ENCODE results near the gene PTK7.
"Not testable (repeated sequence)": the region's sequence is repeated elsewhere in the genome, so short reads cannot be mapped to it uniquely, and the experiment has no call there.

PTK7 gene

DNA sequence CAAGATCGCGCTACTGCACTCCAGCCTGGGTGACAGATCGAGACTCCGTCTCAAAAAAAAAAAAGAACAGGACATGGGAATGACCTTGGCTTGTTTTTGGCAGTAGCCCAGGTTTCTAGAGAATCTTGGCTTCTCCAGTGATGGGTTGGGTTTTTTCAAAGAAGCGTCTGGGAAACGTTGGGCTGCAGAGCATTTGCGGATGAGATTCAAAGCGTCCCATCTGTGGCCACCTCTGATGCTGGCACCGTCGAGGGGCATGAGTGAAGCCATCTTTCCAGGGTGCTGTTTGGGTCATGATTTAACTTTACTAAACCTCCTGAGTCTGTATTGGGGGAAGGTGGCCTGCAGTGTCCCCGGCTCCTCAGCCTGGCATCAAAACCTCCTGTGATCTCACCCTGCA is 51.8 kb downstream of the PTK7 start:
- DNase-seq (ENCODE audit: low read depth), result no peak
- no peak overlapping the region for H3K4me3 ChIP-seq (ENCODE audit: control insufficient read depth, low read depth, low read length)
- TF ChIP-seq, protein P1, sequence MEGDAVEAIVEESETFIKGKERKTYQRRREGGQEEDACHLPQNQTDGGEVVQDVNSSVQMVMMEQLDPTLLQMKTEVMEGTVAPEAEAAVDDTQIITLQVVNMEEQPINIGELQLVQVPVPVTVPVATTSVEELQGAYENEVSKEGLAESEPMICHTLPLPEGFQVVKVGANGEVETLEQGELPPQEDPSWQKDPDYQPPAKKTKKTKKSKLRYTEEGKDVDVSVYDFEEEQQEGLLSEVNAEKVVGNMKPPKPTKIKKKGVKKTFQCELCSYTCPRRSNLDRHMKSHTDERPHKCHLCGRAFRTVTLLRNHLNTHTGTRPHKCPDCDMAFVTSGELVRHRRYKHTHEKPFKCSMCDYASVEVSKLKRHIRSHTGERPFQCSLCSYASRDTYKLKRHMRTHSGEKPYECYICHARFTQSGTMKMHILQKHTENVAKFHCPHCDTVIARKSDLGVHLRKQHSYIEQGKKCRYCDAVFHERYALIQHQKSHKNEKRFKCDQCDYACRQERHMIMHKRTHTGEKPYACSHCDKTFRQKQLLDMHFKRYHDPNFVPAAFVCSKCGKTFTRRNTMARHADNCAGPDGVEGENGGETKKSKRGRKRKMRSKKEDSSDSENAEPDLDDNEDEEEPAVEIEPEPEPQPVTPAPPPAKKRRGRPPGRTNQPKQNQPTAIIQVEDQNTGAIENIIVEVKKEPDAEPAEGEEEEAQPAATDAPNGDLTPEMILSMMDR (IDR thresholded peaks at IDR 0.05; ENCODE audit: control insufficient read depth, insufficient read depth, low read depth, low read length, missing control alignments), result no peak

DNA sequence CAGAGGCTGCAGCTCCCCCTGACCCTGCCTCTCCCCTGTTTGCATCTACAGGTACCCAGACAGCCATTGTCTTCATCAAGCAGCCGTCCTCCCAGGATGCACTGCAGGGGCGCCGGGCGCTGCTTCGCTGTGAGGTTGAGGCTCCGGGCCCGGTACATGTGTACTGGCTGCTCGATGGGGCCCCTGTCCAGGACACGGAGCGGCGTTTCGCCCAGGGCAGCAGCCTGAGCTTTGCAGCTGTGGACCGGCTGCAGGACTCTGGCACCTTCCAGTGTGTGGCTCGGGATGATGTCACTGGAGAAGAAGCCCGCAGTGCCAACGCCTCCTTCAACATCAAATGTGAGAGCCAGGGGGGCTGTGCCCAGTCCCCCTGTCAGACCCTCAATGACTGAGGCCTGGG is 52.8 kb downstream of the PTK7 start:
- no peak for DNase-seq (ENCODE audit: low read depth)
- TF ChIP-seq, protein P1 (IDR thresholded peaks at IDR 0.05; ENCODE audit: control insufficient read depth, insufficient read depth, low read depth, low read length, missing control alignments), result no peak
- H3K4me3 ChIP-seq (ENCODE audit: control insufficient read depth, low read depth, low read length), result no peak overlapping the region

DNA sequence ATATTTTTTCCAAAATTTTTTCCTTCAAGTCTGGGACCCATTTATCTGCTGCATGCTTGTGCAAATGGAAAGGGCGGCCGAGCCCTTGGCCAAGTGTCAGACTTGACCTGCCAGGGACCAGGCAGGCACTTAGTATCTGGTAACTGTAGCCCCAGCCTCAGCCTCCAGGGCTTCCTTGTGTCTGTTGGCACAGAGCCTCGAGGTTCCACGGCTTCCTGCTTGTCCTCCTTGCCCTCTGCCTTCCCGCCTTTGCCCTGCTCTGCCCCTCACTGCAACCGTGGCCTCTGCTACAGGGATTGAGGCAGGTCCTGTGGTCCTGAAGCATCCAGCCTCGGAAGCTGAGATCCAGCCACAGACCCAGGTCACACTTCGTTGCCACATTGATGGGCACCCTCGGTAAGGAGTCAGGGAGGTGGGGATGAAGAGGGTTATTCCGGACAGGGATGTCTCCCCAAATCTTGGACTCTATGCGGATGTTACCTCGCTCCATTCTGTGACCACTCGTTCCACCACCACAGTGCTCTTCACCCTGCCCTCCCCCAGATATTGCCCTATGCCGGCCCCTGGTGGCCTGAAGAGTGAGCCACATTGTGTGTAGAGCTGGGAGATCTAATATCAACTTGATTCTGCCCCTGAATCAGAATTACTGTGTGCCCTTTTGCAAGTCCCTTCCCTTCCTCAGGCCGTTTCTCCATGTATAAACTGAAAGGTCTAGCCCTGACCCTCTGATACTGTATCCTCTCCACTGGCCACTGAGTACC is 53.5 kb downstream of the PTK7 start:
- no peak for DNase-seq (ENCODE audit: low read depth)
- TF ChIP-seq, protein P1 (IDR thresholded peaks at IDR 0.05; ENCODE audit: control insufficient read depth, insufficient read depth, low read depth, low read length, missing control alignments), result peak; percentile 90
- H3K4me3 ChIP-seq (ENCODE audit: control insufficient read depth, low read depth, low read length), result no peak overlapping the region

DNA sequence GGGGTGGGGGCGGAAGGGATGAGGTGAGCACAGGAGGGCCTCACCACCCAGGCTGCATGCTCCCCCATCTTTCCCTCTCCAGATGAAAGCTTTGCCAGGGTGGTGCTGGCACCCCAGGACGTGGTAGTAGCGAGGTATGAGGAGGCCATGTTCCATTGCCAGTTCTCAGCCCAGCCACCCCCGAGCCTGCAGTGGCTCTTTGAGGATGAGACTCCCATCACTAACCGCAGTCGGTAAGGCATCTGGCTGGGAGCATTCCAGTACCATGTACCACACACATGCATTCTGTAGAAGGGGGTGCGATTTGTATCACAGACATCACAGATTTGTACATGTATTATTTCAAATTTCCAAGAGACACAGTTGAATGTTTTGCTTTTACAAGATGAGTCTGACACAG is 54.3 kb downstream of the PTK7 start:
- DNase-seq (ENCODE audit: low read depth), result no peak
- TF ChIP-seq, protein P1 (IDR thresholded peaks at IDR 0.05; ENCODE audit: control insufficient read depth, insufficient read depth, low read depth, low read length, missing control alignments), result no peak
- H3K4me3 ChIP-seq (ENCODE audit: control insufficient read depth, low read depth, low read length), result no peak overlapping the region

DNA sequence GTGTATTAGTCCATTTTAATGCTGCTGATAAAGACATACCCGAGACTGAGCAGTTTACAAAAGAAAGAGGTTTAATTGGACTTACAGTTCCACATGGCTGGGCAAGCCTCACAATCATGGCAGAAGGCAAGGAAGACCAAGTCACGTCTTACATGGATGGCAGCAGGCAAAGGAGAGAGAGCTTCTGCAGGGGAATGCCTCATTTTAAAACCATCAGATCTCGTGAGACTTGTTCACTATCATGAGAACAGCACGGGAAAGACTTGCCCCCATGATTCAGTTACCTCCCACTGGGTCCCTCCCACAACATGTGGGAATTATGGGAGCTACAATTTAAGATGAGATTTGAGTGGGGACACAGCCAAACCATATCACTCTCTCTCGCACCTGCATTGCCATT is 55.3 kb downstream of the PTK7 start:
- not testable (repeated sequence) for DNase-seq (ENCODE audit: low read depth); H3K4me3 ChIP-seq (ENCODE audit: control insufficient read depth, low read depth, low read length)

DNA sequence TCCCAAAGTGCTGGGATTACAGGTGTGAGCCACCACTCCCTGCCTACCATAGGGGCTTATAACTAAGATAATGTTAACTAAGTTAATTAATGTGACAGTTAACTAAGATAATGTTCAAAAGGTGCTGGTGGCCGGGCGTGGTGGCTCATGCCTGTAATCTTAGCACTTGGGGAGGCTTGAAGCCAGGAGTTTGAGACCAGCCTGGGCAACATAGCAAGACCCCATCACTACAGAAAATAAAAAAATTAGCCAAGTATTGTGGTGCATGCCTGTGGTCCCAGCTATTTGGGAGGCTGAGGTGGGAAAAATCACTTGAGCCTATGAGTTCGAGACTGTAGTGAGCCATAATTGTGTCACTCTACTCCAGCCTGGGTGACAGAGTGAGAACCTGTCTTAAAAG is 62.2 kb downstream of the PTK7 start:
- DNase-seq (ENCODE audit: low read depth), result no peak
- no peak overlapping the region for H3K4me3 ChIP-seq (ENCODE audit: control insufficient read depth, low read depth, low read length)
- TF ChIP-seq, protein P1 (IDR thresholded peaks at IDR 0.05; ENCODE audit: control insufficient read depth, insufficient read depth, low read depth, low read length, missing control alignments), result no peak

DNA sequence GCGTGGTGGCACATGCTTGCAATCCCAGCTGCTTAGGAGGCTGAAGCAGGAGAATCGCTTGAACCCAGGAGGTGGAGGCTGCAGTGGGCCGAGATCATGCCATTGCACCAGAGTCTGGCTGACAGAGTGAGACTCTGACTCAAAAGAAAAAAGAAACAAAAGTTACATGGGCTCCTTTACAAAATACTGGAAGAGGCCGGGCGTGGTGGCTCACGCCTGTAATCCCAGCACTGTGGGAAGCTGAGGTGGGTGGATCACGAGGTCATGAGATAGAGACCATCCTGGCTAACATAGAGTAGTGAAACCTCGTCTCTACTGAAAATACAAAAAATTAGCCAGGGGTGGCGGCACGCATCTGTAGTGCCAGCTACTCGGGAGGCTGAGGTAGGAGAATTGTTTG is 63.9 kb downstream of the PTK7 start:
- DNase-seq (ENCODE audit: low read depth); H3K4me3 ChIP-seq (ENCODE audit: control insufficient read depth, low read depth, low read length): not testable (repeated sequence)

DNA sequence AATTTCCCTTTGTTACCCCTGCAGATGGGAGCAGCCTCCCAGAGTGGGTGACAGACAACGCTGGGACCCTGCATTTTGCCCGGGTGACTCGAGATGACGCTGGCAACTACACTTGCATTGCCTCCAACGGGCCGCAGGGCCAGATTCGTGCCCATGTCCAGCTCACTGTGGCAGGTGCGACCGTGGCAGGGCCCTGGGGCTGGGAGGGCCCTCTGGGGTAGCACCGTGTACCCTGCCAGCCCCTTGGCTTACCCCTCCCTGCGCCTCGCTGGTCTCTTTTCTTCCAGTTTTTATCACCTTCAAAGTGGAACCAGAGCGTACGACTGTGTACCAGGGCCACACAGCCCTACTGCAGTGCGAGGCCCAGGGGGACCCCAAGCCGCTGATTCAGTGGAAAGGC is 65.5 kb downstream of the PTK7 start:
- TF ChIP-seq, protein P1 (IDR thresholded peaks at IDR 0.05; ENCODE audit: control insufficient read depth, insufficient read depth, low read depth, low read length, missing control alignments), result no peak
- H3K4me3 ChIP-seq (ENCODE audit: control insufficient read depth, low read depth, low read length), result no peak overlapping the region
- no peak for DNase-seq (ENCODE audit: low read depth)
